ENCODE measurements around the gene PPP2R2C.

GRCh38 chr4:6319530-6320150 is 152.8 kb downstream of the PPP2R2C start:
- TF ChIP-seq CTCF (conservative IDR thresholded peaks at IDR 0.05; ENCODE audit: low read depth in 2 of 2) (no peak), REST (IDR thresholded peaks at IDR 0.05; ENCODE audit: unreplicated experiment) (no peak)

Data from GM23338 (cell line).